ENCODE data around the gene EXOC4. TPM values are rescaled to one million over a fixed set of nuclear protein-coding genes. Genes with fewer than 3 reads are reported as not detected.

Gene EXOC4
- total and polyA plus RNA-seq, 7 donors, result 16.4 to 76.7 (median 50.7) TPM

DNA sequence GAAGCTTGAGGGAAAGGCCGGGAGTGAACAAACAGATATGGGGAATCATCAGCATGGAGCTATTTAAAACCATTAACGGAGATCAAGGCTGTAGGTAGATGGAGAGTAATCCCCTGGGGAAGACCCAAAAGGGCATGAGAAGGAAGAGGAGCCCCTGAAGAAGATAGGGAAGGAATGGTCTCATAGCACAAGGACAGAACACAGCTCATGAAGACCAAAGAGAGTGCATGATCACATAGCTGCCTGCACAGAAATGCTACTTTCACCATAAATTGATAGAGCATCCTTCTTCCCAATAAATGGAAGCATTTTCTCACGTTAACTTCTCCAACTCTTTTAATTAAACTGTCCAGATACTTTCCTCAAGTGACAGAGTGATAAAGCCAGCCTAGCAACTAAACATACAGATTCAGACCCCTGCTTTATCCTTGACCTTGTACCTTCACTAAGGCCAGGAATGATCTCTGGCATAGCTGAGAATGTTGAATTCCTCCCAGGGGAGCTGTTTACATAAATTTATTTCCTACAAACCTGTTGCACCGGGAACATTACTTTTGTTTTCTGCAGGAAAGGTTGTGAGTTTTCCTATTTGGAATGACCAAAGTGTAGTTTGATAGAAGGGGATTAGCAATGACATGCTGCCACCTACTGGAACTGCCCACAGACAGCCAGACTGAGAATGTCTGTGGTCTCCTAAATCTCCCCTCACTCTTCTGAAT is 763.5 kb downstream of the EXOC4 start:
- Histone ChIP-seq H3K27me3 (no peaks in the 10 kb centered on the region), H3K27ac (no peak overlapping the region), H3K9me3 (no peaks in the 10 kb centered on the region), H3K4me3 (no peak overlapping the region), H3K4me1 (no peaks in the 10 kb centered on the region), H3K36me3 (no peaks in the 10 kb centered on the region)
- intact Hi-C loops (cut with DNase I), result no loop called here
- DNase-seq, result no peak
- 56 to 67% methylated on average over 4 of the region's 4 CpGs for whole genome bisulfite sequencing, 2 donors
- TF ChIP-seq CTCF (IDR thresholded peaks at IDR 0.05) (peak in 2 of 4 experiments; percentile 22 to 57), POLR2AphosphoS5 (IDR thresholded peaks at IDR 0.05) (no peak)

DNA sequence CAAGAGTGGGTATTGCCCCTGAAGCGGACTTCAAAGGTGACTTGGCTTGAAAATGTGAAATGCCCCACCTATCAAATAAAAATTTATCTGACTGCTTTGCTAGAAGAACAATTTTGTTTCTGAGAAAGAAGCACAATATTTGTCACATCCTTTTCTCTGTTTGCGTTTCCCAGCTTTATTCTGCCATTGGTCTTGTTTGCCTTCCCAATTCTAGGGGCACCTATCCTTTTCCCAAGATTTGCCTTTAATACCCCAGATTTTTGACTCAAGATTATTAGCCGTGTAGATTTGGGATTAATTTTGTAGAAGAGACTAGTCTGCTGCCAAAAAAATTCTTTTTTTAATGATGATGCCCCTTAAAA is 764.0 kb downstream of the EXOC4 start:
- Histone ChIP-seq H3K27ac (no peak overlapping the region), H3K4me3 (no peak overlapping the region), H3K4me1 (peaks cover 0 to 4% (median 0%) of the 10 kb centered on the region in 4 donors), H3K27me3 (no peaks in the 10 kb centered on the region), H3K9me3 (no peaks in the 10 kb centered on the region), H3K36me3 (no peaks in the 10 kb centered on the region)
- DNase-seq, result no peak
- TF ChIP-seq EP300 (IDR thresholded peaks at IDR 0.05), result no peak
- TF ChIP-seq POLR2A (IDR thresholded peaks at IDR 0.05), result no peak
- TF ChIP-seq CTCF (IDR thresholded peaks at IDR 0.05), result no peak
- no peak for TF ChIP-seq POLR2AphosphoS5 (IDR thresholded peaks at IDR 0.05)
- WGBS, 2 donors, result 71 to 85% methylated on average over 3 of the region's 3 CpGs
- intact Hi-C loops (cut with DNase I), result no loop called here

DNA sequence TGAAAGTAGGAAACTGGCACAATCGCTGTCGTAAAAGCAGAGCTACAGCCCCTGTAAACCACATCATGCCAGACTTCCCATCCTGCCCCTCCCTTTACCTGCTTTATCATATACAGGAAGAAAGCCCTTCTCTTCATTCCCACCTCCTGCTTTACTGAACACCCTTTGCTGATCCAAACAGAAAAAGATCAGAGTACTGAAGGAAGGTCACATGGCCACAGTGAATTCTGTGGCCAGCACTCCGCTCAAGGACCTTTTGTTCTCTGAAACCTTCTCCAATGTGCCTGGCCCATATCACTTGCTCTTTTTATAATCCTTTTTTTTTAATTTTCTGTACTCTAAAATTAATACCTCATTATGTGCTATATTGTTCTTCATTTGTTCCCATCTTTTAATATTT is 765.4 kb downstream of the EXOC4 start:
- H3K4me1 ChIP-seq, result peaks cover 0 to 12% (median 4%) of the 10 kb centered on the region in 4 donors
- DNase-seq, result no peak
- TF ChIP-seq POLR2AphosphoS5 (IDR thresholded peaks at IDR 0.05) (no peak), CTCF (IDR thresholded peaks at IDR 0.05) (no peak), EP300 (IDR thresholded peaks at IDR 0.05) (no peak), POLR2A (IDR thresholded peaks at IDR 0.05) (no peak)

DNA sequence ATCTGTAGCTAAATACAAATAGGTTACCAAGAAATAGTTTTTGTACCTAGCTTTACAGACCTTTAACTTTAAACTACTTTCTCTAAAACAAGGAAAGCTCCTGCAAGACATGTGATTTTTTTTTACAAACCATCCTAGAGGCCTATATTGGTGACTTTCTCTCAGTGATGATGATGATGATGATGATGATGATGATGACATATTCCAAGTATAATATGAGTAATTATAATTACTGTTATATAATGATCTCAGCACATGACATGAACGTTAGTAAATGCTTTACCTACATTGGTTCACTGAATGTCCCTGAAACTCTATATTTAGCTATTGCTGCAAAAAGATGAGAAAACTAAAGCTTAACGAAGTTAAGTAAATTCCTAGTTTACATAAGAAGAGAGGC is 766.4 kb downstream of the EXOC4 start:
- Histone ChIP-seq H3K4me1 (peaks cover 0 to 13% (median 4%) of the 10 kb centered on the region in 4 donors), H3K36me3 (no peaks in the 10 kb centered on the region), H3K4me3 (no peak overlapping the region), H3K27me3 (no peaks in the 10 kb centered on the region), H3K9me3 (no peaks in the 10 kb centered on the region), H3K27ac (no peak overlapping the region)
- WGBS, 2 donors, result 73 to 79% methylated on average over 2 of the region's 2 CpGs
- intact Hi-C loops (cut with DNase I), result no loop called here
- no peak for DNase-seq
- TF ChIP-seq CTCF (IDR thresholded peaks at IDR 0.05) (no peak), EP300 (IDR thresholded peaks at IDR 0.05) (no peak), POLR2A (IDR thresholded peaks at IDR 0.05) (no peak), POLR2AphosphoS5 (IDR thresholded peaks at IDR 0.05) (no peak)

More for the DNA sequence above, 765.4 kb downstream of the EXOC4 start:
- no peaks in the 10 kb centered on the region for H3K9me3 ChIP-seq
- 83 to 89% methylated on average over 3 of the region's 3 CpGs for WGBS, 2 donors
- no peak overlapping the region for H3K27ac ChIP-seq
- H3K4me3 ChIP-seq, result no peak overlapping the region
- H3K36me3 ChIP-seq, result no peaks in the 10 kb centered on the region
- no peaks in the 10 kb centered on the region for H3K27me3 ChIP-seq
- intact Hi-C loops (cut with DNase I), result no loop called here

DNA sequence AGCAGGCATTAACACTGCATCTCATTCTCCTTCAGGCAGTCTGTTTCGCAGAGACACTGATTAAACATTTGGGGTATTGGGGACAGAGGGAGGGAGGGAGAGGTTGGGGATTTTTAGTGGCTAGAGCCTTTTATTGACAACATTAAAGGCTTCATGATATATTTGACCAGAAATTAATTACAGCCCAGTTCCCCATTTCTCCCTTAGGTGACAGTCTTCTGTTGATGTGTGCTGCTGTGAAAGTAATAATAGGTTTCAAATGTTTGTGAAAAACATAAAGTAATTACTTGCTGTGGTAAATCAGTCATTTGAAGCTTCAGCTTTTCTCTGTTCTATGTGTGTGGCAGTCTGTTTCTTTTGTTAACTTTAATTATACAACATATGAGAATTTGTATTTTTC is 769.0 kb downstream of the EXOC4 start:
- Histone ChIP-seq H3K4me3 (no peak overlapping the region), H3K27ac (no peak overlapping the region), H3K36me3 (no peaks in the 10 kb centered on the region), H3K27me3 (no peaks in the 10 kb centered on the region), H3K4me1 (peaks cover 0 to 21% (median 13%) of the 10 kb centered on the region in 4 donors), H3K9me3 (no peaks in the 10 kb centered on the region)
- no peak for DNase-seq
- WGBS, 2 donors, result 97 to 100% methylated on average over 1 of the region's 1 CpG
- intact Hi-C loops (cut with DNase I), result no loop called here
- TF ChIP-seq POLR2AphosphoS5 (IDR thresholded peaks at IDR 0.05), result no peak
- no peak for TF ChIP-seq POLR2A (IDR thresholded peaks at IDR 0.05)
- no peak for TF ChIP-seq CTCF (IDR thresholded peaks at IDR 0.05)
- TF ChIP-seq EP300 (IDR thresholded peaks at IDR 0.05), result no peak

All from sigmoid colon (tissue), 7 donors.